HepG2 (cell line): Measurements from ENCODE around the gene KLHDC2.

ENCODE experiments used
- MYC ChIP-seq: sonication (generic); formaldehyde crosslinking; IDR thresholded peaks from 2 replicates; pipeline ENCODE4 v1.9.0; 2021; ENCODE audit warnings: missing genetic modification reagents, borderline replicate concordance
- RFX1 ChIP-seq: fragments of 450-650 bp; IDR thresholded peaks from 2 replicates; pipeline ENCODE4 v1.6.1; 2017
- SUZ12 ChIP-seq: fragments of 150-350 bp; IDR thresholded peaks from 2 replicates; pipeline ENCODE4 v1.6.1; 2014; ENCODE audit warnings: low read depth, low read length
- ZNF333 ChIP-seq: sonication (generic); formaldehyde crosslinking; IDR thresholded peaks from 2 replicates; pipeline ENCODE4 v1.4.0; 2020; ENCODE audit warnings: mild to moderate bottlenecking, missing genetic modification reagents, borderline replicate concordance
- TF ChIP-seq, protein P1 (sequence below): sonication (generic); formaldehyde crosslinking; IDR thresholded peaks from 2 replicates; pipeline ENCODE4 v1.5.0; 2020; ENCODE audit warnings: mild to moderate bottlenecking, missing genetic modification reagents, moderate library complexity
- TF ChIP-seq, protein P2 (sequence below), 2 experiments: IDR thresholded peaks; 2 replicates each; pipeline ENCODE4 v1.6.1; 2011 to 2012; ENCODE audit warnings: low read length in 2 of 2, borderline replicate concordance in 1 of 2, low read depth in 1 of 2, mild to moderate bottlenecking in 1 of 2, moderate library complexity in 1 of 2

DNA sequence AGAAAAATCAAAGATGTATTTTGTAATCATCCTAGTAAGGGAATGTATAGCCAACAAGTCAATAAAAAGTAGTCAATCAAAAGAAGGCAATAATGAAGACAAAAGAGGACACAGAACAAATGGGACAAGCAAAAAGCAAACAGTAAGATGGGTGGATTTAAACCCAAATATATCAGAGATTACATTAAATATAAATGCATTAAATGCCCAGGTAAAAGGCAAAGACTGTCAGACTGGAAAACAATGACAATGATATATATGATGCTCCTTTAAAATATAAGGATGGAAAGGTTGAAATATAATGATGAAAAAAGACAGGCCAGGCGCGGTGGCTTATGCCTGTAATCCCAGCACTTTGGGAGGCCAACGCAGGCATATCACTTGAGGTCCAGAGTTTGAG is 48.9 kb downstream of the KLHDC2 start:
- TF ChIP-seq, protein P1, sequence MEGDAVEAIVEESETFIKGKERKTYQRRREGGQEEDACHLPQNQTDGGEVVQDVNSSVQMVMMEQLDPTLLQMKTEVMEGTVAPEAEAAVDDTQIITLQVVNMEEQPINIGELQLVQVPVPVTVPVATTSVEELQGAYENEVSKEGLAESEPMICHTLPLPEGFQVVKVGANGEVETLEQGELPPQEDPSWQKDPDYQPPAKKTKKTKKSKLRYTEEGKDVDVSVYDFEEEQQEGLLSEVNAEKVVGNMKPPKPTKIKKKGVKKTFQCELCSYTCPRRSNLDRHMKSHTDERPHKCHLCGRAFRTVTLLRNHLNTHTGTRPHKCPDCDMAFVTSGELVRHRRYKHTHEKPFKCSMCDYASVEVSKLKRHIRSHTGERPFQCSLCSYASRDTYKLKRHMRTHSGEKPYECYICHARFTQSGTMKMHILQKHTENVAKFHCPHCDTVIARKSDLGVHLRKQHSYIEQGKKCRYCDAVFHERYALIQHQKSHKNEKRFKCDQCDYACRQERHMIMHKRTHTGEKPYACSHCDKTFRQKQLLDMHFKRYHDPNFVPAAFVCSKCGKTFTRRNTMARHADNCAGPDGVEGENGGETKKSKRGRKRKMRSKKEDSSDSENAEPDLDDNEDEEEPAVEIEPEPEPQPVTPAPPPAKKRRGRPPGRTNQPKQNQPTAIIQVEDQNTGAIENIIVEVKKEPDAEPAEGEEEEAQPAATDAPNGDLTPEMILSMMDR (CRISPR knock-in tag): no peak
- TF ChIP-seq SUZ12 (no peak), MYC (CRISPR knock-in tag) (no peak), ZNF333 (CRISPR knock-in tag) (no peak), RFX1 (no peak)
- TF ChIP-seq, protein P2, sequence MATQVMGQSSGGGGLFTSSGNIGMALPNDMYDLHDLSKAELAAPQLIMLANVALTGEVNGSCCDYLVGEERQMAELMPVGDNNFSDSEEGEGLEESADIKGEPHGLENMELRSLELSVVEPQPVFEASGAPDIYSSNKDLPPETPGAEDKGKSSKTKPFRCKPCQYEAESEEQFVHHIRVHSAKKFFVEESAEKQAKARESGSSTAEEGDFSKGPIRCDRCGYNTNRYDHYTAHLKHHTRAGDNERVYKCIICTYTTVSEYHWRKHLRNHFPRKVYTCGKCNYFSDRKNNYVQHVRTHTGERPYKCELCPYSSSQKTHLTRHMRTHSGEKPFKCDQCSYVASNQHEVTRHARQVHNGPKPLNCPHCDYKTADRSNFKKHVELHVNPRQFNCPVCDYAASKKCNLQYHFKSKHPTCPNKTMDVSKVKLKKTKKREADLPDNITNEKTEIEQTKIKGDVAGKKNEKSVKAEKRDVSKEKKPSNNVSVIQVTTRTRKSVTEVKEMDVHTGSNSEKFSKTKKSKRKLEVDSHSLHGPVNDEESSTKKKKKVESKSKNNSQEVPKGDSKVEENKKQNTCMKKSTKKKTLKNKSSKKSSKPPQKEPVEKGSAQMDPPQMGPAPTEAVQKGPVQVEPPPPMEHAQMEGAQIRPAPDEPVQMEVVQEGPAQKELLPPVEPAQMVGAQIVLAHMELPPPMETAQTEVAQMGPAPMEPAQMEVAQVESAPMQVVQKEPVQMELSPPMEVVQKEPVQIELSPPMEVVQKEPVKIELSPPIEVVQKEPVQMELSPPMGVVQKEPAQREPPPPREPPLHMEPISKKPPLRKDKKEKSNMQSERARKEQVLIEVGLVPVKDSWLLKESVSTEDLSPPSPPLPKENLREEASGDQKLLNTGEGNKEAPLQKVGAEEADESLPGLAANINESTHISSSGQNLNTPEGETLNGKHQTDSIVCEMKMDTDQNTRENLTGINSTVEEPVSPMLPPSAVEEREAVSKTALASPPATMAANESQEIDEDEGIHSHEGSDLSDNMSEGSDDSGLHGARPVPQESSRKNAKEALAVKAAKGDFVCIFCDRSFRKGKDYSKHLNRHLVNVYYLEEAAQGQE (IDR thresholded peaks at IDR 0.05; ENCODE audit: borderline replicate concordance in 1 of 2, low read depth in 1 of 2, low read length in 2 of 2): no peak
